H54 (cell line): ENCODE results near the gene KRT7.

ENCODE experiments used
- DNase-seq: peaks from one replicate; pipeline ENCODE4 v3.0.0; 2011; ENCODE audit warnings: low spot score, mixed read lengths; ENCODE audit not compliant: insufficient read length
- FAIRE-seq: peaks from 3 replicates; lab custom pipeline; 2011; peaks lifted over from hg19 to GRCh38; lab: Jason Lieb, UNC
- POLR2A ChIP-seq: IDR thresholded peaks from 2 replicates; pipeline ENCODE4 v1.6.1; 2011; ENCODE audit warnings: low read depth, mild to moderate bottlenecking, low read length

Gene KRT7

DNA sequence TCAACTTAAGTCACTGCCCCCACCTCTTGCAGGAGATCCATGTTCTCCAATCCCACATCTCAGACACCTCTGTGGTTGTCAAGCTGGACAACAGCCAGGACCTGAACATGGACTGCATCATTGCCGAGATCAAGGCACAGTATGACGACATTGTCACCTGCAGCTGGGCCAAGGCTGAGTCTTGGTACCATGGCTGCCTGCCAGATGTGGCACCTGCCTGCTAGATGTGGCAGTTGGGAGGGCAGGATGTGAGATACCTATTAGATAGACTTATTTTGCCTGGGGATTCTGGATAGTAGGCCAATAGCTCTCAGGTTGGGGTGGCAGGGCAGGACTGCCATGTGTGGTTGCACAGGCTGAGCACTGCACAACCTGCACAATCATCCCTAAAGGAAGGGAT, 33.5 kb downstream of the KRT7 start:
- DNase-seq = no peak
- FAIRE-seq = no peak
- no peak for TF ChIP-seq POLR2A

DNA sequence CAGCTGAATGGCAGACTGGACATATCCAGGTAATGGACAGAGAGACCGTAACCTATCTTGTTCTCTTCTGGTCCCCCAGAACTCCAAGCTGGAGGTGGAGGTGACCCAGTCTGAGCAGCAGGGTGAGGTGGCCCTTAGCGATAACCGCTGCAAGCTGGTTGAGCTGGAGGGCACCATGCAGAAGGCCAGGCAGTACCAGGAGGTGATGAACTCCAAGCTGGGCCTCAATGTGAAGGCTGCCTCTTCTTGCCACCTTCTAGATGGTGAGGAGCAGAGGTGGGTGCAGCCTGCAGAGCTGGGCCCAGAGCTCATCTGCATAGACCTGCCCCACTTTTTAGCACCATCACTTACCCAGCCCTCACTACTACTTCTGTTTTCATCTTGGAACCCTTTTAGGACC, 34.2 kb downstream of the KRT7 start:
- TF ChIP-seq POLR2A = no peak
- no peak for FAIRE-seq

DNA sequence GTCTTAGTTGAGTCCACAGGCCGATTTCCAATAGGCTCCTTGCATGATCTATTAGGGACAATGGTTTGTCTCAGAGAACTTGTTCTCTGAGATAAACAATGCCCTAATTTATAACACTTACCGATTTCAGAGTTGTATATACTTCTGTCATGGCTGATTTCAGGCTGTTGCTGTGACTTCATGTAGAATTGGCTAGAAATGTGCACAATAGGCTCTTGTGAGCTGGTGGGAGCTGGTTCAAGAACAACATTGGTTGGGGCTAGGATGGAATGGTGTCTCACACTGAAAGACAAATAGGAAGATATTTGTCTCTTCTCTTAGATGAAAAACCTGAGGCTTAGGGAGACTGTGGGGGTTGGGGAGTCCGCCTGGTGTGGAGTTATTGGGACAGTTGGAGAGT, 34.7 kb downstream of the KRT7 start:
- TF ChIP-seq POLR2A = no peak
- DNase-seq (no peak), FAIRE-seq (no peak)

More for the DNA sequence above, 34.2 kb downstream of the KRT7 start:
- no peak for DNase-seq

DNA sequence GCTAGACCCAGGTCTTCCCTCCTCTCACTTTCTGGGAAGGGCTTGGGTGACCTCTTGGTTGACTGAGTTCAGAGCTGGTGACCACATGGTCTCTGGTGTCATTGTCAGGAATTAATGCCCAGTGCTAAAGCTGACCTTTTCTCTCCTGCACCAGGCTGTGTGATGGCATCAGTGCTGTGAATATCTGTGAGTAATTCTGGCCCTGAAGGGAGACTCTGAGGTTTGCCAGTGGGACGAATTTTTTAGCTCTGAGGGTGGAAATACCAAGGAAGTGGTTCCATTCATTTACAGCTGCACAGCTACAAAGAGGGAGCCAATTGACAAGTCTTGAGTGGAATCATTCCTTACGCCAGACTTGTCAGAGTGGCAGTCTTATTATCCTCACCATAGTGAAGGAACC, 35.2 kb downstream of the KRT7 start:
- TF ChIP-seq POLR2A = no peak
- DNase-seq = peak; percentile 67
- FAIRE-seq = peak; percentile 82

DNA sequence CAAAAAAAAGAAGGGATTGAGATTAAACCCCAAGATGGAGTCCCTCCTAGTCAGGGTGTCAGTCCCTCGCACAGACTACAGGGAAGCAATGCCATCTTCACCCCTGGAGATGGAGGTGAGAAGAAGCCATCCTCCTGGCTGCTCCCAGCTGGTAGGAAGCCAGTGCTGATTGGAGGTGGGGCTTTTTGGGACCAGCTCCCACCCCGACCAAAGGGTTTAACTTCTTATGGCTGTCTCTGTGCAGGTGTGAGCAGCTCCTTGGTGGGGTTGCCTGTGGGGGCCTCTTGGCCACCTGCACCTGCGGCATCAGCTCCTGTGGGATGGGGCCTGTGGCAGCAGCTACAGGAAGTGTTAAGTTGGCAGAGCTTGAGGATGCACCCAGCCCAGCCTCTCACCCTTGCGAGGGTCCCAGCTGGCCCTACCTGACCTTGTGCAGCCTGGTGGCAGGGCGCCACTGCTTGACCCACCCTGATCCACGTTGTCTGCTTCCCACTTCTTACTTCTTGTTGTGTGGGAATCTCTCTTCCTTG, 37.6 kb downstream of the KRT7 start:
- no peak for TF ChIP-seq POLR2A
- DNase-seq (no peak), FAIRE-seq (no peak)

DNA sequence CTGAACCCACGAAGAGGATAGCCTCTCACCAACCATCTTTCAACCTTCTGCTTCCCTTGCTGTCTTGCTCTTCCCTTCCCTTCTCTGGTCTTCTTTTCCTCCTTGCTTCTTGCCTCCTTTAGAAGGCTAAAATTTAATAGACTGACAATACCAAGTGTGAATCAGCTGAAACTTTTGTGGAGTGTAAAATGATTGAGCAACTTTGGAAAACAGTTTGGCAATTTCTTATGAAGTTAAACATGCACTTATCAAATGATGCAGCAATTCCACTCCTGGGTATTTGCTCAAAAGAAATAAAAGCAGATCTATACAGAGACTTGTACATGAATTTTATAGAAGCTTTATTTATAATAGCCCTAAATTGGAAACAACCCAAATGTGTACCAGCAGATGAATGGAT, 38.1 kb downstream of the KRT7 start:
- DNase-seq = no peak
- no peak for TF ChIP-seq POLR2A
- FAIRE-seq = no peak

DNA sequence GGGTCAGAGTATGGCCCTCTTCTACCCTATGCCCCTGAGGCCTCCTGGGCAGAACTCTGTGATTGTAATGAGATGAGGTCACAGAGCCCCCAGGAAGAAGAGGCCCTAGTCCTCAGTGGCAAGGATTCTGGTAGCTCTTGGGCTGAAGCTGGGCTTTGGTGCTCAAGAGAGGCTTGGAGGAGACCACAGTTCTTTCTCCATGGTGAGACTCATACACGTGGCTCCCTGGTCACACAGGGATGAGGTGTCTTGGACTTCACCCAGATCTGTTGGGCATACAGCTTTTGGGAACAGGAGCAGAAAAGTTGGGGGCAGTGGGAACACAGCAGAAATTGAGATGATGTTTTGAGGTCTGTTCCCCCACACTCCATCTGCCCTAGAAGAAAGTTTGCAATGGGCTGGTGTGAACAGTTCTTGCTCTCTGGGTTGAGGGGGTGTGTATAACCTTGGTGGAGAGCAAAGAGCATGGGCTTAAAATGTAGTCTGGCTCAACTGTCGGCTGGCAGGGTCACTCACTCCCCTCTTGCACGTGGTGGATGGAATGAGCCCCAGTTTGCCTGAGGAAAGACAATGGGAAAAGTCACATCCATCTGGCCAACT, 41.6 kb downstream of the KRT7 start, which contains the start of gene KRT86:
TSS of gene KRT86 (plus strand) at position 125 of the 600 bp plus-strand sequence. CDS start 27,272 bp downstream, outside the sequence.
- FAIRE-seq (no peak), DNase-seq (no peak)
- no peak for TF ChIP-seq POLR2A

DNA sequence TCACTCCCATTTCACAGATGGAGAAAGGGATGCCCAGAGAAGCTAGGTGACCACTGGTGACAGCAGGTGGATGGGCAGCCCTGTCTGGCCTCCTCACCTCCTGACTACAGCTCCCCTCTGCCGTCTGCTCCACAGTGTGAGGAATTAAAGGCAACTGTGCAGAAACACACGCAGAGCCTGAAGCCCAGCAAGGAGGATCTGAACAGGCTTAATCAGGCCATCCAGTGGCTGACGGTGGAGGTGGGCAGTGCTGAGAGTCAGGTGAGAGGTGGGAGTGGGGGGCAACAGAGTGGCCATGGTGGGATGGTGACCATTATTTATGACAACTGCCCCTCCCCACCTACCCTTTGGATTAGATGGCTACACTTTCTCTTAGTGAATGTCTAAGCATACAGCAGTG, 42.6 kb downstream of the KRT7 start:
- FAIRE-seq = no peak
- no peak for TF ChIP-seq POLR2A
- no peak for DNase-seq

DNA sequence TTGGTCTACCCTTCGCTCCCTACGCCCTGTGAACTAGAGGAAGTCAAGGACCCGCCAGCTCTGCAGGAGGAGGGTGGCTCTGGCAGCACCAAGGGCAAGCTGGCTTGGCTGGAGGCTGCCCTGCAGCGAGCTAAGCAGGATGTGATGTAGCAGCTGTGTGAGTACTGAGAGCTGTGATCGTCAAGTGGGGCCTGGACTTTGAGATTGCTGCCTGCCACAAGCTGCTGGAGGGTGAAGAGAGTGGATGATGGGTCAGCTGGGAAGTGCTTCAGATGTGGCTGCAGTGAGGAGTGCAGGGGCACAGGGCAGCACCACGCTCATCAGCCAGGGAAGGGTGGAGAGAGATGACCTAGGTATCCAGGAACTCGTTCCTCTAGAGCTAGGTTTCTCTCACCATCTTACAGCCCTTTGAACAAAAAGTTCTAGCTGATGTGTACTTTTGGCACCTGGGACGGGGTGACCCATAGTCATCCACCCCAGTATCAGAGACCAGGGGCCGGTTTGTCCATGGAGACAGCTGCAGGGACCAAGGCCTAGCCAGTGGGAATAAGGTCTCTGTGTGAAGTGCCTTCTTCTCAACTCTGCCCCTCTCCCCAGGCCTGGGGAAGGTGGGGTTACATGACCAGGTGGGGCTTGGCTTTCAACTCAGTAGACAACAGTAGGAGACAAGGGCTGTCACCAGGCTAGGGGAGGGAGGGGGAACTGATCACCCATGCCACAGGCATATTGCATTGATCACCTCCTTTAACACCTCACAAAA, 44.6 kb downstream of the KRT7 start:
- TF ChIP-seq POLR2A = no peak
- DNase-seq (no peak), FAIRE-seq (no peak)

DNA sequence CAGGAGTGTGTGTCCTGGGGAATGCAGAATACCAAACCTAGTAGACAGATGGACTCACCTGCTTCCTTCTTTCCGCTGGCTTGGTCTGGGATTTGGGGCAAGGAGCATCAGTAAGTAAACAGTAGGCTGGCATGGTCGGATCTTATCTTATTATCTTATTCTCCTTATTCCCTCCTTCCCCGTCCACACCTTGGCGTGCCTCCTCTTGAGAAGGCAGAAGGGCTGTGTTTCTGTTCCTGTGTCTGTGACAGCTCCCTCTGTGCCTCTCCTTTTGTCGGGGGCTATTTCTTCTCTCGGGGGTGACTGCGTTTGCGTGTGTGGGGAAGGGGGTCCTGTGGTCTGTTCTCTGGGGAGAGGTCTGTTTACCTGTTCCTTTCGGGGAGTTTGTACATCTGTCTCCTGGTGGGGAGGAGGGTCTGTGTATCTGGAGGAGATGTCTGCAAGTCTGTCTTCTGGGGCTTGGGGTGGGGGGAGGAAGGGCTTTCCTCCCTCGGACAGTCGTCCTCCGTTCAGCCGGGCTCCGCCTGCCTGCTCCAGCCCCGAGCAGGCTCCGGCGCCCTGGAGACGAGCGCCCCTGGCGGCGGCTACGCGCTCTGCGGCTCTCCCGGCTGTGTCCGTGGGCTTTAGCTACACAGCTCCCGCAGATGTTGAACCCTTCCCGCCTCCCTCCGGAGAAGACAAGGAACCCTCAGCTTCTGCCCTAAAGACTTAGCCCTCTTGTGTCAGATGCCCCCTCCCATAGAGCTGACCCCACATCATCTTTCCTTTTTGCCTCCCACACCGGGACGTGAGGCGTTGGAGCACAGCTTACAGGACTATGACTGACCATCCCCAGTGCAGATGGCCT, 45.8 kb downstream of the KRT7 start:
- DNase-seq (peak; percentile 78), FAIRE-seq (no peak)
- TF ChIP-seq POLR2A = no peak

DNA sequence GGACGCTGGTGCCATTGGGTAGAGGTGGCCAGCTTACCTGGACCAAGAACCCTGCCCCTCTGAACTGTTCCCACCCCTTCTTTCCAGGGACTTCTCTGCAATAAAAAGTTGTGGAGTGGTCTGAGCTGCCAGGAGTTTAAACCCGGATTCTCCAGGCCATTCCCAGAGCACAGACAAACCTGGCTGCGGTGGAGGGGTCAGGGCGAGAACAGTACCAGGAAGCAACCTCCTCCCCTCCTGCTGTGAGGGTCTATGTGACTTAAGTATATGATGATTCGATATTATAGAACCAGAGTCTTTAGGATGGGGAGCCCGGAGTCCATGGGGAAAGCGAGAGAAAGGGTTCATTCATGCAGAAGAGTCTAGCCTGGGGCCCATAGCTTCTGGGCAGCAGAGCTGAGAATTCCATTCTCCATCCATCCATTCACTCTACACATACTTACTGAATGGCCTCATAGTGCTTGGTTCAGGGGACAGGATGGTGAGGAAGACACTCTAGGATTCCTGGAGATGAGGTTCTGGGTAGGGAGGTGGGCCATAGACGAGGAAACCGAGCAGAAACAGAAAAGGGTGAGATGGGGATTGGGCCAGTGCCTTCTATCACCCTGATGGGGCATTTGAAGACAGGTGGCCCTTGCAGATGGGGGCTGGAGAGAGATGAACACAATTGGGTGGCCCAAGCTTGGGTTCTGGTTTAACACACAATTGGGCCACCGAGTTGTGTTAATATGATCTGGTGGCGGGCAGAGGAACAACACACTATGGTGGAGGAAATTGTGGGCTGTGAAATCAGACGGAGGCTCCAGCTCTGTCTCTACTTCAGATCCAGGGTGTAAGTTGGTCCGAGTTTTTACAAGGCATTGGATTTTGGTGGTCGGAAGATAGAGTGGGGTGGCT, 46.6 kb downstream of the KRT7 start:
- no peak for TF ChIP-seq POLR2A
- no peak for DNase-seq
- FAIRE-seq = no peak

DNA sequence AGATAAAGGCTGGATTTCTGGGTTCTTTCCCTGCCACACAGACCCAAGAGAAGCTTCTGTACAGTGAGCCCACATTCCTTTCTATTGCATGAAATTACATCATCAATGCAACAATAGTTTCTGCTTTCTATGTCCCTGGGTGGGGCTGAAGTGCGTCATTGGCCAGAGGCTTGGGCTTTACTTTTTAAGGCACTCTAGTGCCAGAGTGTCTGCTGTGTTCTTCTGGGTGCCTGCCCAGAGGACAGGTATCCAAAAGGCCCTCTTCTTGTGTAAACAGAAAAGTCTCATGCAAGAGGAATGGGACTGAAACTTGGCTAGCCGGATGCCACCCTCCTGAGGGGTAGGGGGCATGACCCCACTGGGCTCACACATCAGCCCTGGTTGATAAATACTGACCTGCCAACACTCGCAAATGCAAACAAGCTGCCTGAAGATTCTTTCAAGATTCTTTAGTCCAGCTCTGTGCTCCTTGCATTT, 47.3 kb downstream of the KRT7 start:
- peak; percentile 74 for DNase-seq
- no peak for TF ChIP-seq POLR2A
- FAIRE-seq = peak; percentile 75
